NCI-H748 (cell line): Measurements from ENCODE around the gene LRRC8D.
"Not testable (repeated sequence)": the region's sequence is repeated elsewhere in the genome, so short reads cannot be mapped to it uniquely, and the experiment has no call there.

Experiments
- DNase-seq: peaks from one replicate; lab custom pipeline; 2025; ENCODE audit not compliant: unreplicated experiment; lab: John Stamatoyannopoulos, UW

The LRRC8D gene

DNA sequence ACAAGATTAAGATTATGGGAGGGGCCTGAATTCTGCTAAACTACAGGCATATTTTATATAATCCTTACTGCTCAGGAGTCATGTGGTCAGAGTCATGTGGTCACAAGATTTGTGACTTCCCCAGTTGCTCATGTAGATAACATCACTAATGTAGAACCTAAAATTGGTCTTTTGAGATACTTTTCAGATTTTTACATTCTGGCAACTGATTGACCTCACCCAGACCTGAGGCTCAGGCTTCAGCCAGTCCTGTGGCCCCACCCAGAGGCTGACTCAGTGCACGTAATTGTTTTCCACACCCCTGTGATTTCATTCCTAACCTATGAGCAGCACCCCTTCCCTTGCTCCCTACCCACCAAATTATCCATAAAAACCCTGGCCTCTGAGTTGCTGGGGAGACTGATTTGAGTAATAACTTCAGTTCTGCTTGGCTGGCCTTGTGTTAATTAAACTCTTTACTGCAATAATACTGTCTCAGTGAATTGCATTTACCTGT is 132.3 kb downstream of the LRRC8D start:
- peak; percentile 27 for DNase-seq

DNA sequence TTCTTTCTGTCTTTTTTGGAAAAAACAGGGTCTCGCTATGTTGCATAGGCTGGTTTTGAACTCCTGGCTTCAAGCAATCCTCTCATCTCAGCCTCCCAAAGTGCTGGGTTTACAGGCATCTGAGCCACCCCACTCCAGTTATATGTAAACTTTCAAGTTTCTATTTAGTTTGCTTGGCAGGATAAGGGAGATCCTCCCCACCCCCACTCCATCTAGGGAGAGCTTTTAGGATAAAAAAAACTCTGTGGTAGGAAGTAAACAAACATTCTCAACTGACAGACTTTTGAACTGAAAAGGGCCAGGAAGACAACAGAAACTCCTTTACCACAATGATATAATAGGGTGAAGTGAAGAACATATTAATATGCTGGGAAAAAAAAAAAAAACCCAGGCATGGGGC is 133.1 kb downstream of the LRRC8D start:
- DNase-seq: no peak

DNA sequence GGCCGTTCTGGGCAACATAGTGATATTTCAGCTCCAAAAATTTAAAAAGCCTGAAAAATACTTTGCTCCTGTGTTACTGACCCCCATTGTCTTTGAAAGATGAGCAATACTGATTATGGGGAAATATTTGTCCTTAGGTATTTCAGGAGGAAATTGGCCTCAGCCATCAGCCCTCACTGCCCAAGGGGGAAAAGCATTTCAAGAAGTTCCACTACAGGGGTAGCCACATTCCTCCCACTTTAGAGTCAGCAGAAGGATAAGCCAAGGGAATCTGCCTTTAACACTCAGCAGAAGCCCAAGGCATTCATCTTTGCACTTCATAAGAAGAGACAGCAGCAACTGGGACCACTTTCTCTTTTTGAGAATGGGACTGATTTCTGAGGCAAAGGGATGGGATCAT is 133.6 kb downstream of the LRRC8D start:
- DNase-seq: no peak

DNA sequence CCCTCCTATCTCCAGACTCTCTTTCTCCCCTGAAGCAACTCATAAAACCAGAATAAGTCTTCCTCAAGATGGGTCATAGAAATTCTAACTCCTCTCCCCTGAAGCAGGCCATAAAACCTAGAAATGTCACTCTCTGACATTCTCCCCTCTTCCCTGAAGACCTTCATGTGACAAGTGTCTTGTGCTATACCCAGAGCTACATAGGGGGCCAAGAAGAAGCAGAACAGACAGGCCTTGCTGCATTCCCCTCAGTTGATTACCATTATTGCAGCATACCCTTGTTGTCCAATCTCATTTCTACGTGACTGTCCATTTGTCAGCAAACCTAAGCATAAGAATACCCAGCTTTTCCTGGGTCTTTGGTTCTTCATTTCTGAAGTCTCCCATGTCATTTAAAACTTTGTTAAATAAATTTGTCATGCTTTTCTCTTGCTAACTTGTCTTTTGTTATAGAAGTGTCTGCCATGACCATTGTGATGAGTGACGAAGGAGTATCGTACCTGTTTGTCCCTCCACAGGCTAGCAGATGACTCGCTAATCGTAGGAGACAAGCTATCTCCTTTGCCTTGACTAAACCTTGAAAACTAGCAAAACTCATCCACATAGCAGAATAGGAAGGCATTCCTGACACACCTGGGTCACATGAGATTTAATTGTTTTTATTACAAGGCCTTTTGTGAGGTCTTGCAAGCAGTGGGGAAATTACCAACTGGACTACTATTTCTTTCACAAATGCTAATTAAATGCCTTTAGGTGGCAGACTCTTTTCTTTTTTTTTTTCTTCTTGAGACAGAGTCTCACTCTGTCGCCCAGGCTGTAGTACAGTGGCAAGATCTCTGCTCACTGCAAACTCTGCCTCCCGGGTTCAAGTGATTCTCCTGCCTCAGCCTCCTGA is 134.7 kb downstream of the LRRC8D start:
- no peak for DNase-seq

DNA sequence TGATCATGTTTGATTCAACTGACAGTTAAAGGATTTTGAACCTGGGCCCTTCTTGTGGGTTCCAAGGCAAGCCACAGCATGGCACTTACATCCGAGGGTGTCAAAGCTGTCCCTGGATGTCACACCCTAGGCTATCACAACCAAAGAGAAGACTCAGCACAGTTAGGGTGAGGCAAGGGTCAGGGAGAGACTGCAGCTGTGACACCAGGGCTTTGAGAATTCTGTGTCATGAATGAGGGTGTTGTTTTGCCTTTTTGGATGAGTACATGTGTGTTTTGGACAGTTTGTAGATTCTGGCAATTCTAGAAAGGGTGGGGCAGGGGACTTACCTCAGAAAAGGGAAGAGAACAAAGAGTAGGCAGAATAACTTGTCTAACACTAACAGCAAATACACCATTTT is 136.3 kb downstream of the LRRC8D start:
- no peak for DNase-seq

DNA sequence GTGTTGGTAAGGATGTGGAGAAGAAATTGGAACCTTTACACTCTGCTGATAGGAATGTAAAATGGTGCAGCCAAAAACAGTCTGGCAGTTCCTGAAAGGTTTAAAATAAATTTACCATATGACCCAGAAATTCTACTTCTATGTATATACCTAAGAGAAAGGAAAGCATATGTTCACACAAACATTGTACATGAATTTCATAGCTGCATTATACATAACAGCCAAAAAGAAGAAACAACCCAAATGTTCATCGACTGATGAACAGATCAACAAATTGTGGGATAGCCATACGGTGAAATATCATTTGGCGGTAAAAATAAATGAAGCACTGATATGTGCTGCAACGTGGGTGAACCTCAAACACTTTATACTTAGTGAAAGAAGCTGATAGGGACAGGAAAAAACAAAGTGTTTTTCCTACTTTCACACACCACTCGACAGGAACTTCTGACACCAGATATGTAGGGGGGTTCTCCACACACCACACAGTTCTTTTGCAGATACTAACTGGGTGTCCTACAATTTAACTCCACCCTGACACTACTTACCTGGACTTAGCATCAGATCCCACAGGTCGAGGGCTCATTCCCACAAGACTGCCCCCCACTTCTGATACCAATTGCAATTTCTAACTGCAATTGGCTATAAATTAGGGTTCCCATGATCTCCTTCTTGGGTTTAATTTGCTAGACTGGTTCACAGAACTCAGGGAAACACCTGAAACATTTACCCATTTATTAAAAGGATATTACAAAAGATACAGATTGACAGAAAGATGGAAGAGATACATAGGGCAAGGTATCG is 138.2 kb downstream of the LRRC8D start:
- DNase-seq: no peak

DNA sequence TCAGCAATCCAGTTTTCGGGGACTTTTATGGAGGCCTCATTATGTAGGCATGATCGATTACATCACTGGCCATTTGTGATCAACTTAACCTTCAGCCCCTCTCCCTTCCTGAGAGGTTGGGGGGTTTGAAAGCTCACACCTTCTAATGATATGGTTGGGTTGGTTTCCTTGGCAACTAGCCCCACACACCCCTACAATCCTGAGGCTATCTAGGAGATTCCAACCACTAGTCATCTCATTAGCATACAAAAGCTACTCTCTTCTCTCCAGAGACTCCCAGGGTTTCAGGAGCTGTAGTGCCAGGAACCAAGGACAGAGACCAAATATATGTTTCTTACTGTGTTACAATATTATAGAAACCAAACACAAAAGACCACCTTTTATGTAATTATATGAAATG is 138.9 kb downstream of the LRRC8D start:
- DNase-seq: no peak

DNA sequence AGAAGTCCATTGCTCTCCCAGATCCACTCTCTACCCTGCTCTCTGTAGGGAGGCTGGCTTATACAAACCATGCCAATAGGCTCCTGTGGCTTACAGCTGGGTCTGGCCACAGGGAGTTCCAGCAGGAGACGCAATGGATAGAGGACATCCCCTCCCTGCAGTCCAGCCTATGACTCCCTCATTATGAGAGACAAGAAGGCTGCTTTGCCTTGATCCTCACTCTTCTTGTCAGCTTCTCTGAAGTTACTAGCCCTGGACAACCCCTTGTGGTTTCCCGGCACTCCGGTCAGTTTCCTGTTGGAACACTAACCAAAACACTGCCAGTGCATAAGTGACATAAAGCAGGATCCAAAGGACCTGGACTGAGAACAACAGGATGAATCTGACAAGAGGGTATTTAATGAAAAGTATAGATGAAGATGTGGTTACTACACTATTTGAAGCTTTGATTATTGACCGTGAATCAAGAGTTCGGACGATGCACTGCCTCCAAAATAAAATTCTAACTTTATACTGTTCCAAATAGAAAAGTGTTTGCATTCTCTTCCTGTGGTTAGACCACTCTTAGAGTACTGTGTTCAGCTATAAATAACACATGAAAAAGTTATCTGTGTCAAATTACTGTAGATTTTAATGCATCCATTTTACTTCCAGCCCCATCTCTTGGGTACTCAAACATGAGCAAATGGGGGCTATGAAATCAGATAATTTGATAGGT is 141.4 kb downstream of the LRRC8D start:
- DNase-seq: no peak

DNA sequence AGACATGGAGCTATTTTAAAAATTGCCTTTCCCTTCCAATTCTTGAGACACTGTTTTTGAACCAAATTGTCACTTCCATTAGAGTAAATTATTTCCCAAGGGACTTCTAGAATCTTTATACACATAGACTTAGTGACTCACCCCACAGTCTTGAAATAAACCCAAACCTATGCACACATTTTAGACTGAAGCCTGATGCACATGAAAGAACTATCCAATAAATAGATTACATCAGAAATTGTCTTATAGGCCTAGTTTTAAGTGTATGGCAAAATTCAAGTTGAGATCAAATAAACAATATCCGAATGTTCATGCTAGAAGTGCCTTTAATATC is 141.9 kb downstream of the LRRC8D start:
- DNase-seq: no peak

DNA sequence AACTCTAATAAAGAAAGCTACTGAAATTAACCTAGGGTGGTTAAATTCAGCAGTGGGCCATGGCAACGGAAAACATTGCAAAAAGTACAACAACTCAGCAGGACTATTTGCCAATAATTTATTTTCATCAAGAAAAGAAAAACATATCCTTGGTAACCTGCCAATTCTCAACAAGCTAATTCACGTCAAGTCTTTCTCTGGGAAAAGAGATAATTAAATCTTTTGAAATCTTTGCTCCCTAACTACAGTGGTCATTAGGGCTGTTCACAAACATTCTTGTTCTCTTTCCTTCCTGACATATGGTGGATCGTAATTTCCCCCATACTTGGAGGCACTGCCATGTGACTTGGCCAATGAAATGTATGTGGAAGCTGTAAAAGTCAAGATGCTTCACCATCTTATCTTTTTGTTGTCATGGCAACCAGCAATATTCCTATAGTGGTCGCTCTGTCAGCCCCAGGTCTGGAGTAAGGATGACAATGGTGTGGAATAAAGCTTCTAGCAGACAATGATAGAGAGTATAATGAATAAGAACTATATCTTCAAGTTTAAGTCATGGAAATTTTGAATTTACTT is 144.4 kb downstream of the LRRC8D start:
- DNase-seq: peak; percentile 85

DNA sequence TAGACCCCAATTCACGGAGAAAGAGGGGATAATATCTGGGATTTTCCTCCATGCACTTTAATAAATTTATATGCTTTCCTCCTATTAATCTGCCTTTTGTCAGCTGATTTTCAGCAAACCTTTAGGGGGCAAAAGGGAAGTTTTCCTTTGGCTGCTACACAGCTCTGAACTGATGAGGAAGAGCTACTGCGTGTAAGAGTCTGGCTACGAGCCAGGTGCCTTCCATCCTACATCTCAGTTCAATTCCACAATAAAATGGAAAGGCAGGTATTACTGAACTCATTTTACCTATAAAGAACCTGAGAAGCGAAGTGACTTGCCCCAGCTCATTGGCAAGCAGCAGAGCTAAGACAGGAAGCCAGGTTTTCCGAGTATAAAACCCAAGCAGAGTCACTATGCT is 145.8 kb downstream of the LRRC8D start:
- peak; percentile 8 for DNase-seq

DNA sequence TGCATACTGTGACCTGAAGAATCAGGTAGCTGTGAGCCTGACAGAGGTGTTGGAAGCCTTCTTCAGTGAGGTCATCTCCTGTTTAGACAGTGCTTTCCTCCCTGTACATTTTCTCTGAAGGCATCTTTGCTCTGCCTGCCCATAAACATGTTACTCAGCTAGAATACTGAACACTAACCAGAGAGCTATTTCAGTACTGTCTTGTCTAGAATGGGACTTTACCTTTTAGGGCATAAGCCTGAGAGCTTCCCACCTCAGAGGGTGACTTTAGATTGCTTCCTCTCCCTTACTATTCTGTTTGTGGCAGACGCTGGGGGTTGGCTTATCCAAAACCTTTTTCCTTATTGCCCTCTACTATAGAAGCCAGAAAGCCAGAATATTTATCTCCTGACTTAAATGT is 150.8 kb downstream of the LRRC8D start:
- no peak for DNase-seq

DNA sequence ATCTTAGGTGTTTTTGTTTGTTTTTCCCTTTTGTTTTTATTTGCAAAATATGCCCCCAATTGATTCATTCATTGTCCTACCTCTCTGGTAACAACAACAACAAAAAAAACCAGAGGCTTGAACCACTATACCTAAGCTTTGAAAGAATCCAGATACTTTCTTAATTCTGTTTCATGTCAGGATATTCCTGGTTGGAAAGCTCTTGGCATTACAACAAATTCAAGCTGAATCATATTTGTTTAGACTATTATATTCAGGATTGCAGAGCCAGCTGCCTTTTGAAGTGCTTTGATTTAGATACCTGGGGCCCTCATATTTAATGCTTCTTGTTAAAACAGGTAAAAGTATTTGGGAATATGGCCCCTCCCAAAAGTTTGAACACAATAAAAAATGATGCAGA is 151.2 kb downstream of the LRRC8D start:
- DNase-seq: no peak

DNA sequence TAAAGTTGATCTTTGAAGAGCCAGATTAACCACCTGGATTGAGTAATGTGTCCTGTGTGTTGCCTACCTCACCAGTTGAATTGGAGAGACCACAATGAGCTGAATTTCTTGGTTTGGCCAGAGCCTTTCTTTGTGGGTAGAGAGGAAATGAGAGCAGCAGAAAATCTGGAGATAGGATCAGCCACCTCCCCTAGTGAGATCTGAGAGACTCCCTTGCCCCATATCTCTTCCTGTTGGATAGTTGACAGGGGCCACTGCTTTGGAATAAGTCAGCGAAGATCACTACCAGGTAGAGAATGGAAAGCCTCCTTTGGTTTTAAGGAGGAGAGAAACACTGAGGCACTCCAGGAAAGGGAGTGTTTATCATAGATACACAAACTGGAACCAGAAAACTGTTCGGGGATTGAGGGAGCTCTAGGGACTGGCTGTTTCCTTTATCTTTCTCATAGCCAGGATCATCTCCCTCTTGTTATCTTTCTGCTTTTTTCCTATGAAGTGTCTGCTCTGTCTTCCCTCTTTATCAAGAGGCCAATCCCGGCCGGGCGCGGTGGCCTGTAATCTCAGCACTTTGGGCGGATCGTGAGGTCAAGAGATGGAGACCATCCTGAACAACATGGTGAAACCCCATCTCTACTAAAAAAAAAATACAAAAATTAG is 152.8 kb downstream of the LRRC8D start:
- DNase-seq: no peak

DNA sequence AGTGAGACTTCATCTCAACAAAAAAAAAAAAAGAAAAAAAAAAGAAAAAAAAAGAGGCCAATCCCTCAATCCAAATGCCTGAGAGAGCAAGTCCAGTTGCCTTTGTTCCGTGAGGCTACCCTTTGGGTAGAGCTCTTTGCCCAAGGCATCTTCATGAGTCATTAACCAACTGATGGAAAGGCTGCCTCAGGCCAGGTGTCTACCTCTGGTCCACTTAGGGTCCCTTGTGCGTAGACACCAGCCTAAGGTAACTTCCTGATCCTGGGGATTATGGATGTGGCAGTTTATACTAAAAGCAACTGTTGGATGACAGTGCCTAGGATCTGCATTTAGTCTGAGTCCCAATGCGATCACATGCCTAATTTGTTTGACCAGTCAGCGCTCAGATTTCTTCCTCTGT is 153.4 kb downstream of the LRRC8D start:
- no peak for DNase-seq

DNA sequence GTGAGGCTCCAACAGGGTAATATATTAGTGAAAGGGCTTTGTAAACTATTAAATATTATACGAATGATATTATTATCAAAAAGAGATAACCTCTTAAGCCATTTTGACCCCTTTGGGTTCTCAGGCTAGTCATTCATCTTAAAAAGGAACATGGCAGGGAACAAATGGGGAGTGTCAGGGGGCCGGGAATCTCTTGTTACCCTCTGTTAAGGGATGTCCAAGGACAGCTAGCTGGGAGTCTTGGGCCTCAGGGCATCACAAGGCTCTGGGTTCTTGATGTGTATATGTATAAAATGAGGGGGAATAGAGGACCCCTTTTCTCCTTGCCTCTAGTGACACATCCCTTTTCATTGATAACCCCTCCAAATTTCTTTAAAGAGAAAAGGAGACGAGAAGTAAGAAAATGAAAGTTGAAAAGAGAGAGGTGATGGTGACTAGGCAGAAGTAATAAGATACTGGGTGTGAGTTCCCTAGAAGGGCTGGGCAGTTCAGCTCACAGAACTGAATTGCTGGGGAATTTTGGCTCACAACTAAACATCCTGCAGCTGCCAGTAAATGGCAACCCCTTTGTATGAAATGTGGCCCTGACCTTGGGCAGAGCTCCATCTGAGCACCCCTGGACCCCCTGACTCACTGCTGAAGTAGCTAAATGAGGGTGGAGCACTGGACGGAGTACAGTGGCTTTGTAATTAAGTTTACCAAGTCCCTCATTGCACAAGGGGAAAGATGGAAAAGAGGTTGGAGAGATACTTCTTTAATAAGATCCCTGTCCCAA is 154.1 kb downstream of the LRRC8D start:
- DNase-seq: no peak

DNA sequence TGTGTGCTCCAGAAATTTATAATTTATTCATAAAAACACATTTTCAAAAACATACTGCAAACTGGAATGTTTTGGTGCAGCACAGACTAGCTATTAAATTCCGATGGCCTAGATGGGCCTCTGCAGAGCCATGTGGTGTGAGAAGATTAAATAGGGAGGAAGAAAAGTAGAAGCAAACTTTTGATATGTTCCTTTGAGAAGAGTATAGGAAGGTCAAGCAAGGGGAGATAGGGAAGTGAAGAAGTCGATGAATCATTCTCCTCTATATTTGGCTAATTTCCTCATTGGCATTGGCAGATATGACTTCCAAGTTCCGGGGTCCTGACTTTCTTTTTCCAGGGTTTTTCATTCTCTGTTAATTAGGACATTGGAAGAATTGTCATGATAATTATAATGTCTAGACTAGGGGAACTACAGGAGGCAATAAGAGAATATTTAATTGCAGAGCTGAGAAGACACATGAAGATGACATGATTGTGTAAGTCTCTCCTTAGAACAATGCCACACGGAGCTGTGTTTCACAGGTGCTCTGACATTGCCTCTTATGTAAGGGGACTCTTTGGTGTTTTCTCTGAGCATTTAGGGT is 154.8 kb downstream of the LRRC8D start:
- no peak for DNase-seq

DNA sequence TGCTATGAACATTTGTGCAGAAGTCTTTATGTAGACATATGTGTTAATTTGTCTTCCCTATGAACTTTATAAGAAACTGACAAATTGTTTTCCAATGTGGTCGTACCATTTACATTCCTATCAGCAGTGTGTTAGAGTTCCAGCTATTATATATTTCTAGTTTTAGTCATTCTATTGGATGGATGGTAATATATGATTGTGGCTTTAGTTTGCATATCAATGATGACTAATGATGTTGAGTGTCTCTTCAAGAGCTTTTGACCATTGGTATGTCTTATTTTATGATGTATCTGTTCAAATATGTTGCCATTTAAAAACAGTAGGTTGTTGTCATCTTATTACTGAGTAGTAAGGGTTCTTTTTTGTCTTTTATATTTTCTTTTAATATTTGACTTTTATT is 157.9 kb downstream of the LRRC8D start:
- no peak for DNase-seq

DNA sequence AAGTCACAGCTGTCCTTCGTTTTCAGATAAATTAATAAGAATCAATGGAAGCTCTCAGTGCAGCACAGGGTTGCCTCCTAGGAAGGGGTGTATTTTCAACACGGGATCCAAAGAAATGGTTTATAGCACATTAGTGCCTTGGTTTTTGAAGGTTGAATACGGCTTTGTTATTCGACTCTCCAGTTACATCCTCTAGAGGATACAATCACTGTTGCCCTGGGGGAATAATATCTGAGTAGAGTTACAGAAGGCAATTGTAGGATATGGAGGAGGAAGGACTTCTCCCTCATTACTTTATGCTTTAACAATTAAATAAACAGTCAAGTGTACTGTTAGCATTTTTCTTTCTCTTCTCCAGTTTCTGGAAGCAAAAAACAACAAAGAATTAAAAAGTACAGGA is 159.8 kb downstream of the LRRC8D start:
- DNase-seq: peak; percentile 10

DNA sequence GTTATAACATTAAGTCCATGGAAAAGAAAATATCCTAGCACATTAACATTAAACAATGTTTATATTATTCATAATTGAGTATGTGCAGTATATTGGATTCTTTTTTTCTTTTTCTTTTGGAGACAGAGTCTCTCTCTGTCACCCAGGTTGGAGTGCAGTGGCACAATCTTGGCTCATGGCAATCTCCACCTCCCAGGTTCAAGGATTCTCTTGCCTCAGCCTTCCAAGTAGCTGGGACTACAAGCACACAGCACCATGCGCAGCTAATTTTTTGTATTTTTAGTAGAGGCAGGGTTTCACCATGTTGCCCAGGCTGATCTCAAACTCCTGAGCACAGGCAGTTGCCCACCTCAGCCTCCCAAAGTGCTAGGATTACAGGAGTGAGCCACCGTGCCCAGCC is 162.0 kb downstream of the LRRC8D start:
- DNase-seq: not testable (repeated sequence)
